HG02763 (cell line): ENCODE data around the gene DRAXIN.
"Not testable (repeated sequence)": the region's sequence is repeated elsewhere in the genome, so short reads cannot be mapped to it uniquely, and the experiment has no call there.

Source experiments
- ATAC-seq: cut with Tn5 transposase; IDR thresholded peaks from one replicate; pipeline ENCODE4 v1.9.1; 2021; ENCODE audit warnings: mild to moderate bottlenecking, moderate library complexity; ENCODE audit not compliant: unreplicated experiment

Gene DRAXIN

GRCh38 chr1:11691302-11691914 is at the start of gene DRAXIN:
DRAXIN (plus strand) TSS chr1:11691710; CDS start chr1:11706259, 14,549 bp downstream.
- no peak for ATAC-seq

- no peak for ATAC-seq
Measured at GRCh38 chr1:11641776-11642305, 49.7 kb upstream of the DRAXIN start.

GRCh38 chr1:11642418-11643017 is 49.0 kb upstream of the DRAXIN start:
- not testable (repeated sequence) for ATAC-seq

DNA sequence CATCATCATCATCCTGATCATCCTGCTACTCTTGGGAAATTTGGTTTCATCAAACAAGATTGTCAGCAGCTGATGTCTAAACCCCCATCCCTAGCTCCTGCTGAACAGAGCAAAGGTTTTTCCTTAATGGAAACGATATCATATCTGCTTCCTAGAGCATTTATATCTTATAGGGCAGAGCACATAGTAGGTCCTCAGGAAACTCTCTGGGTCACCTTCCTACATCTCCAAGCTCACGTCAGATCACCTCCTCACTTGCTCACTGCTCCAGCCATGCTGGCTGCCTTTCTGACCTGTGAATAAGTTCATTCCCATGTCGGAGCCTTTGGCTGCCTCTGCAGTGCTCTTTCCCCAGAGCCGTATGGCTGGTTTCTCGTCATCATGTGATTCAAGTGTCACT is 47.7 kb upstream of the DRAXIN start:
- ATAC-seq, result no peak

DNA sequence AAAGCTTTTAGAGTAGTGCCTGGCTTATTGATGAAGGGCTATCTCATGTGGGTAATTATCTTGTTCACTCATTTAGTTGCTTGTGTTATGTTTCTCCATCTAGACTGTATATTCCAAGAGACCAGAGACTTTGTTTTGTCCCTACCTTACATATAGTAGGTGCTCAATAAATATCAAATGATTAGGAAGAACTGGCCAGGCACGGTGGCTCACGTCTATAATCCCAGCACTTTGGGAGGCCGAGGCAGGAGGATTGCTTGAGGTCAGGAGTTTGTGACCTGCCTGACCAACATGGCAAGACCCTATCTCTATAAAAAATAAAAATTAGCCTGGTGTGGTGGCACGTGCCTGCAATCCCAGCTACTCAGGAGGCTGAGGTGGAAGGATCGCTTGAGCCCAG is 46.2 kb upstream of the DRAXIN start:
- no peak for ATAC-seq

DNA sequence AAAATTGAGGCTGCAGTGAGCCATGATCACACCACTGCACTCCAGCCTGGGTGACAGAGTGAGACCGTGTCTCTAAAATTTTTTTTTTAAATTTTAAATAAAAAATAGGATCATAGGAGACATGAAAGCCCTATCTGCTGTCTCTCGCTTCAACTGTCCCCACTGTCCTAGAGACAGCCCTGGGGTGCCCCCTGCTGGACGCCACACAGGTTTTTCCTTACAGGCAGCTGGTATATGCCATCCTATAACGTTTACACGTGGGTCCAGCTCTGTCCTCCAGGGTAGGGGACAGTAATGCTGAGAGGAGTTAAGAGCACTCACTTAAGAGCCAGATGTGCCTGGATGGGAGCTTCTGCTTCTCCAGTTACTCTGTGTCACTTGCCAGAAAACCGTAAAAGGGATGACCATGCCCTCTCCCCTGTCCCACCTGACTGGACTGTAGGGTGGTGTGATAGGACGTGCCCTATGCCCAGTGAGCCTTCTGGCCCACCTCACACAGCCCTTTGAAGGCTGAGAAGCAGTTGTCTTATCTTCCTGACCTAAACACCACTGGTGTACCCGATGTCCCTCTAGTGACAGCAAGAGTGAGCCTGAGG is 45.7 kb upstream of the DRAXIN start:
- no peak for ATAC-seq

GRCh38 chr1:11646317-11646716 is 45.2 kb upstream of the DRAXIN start:
- ATAC-seq, result no peak

- ATAC-seq, result no peak
Measured at GRCh38 chr1:11647333-11647732, 44.2 kb upstream of the DRAXIN start.

- no peak for ATAC-seq
Measured at GRCh38 chr1:11648039-11648438, 43.5 kb upstream of the DRAXIN start.

DNA sequence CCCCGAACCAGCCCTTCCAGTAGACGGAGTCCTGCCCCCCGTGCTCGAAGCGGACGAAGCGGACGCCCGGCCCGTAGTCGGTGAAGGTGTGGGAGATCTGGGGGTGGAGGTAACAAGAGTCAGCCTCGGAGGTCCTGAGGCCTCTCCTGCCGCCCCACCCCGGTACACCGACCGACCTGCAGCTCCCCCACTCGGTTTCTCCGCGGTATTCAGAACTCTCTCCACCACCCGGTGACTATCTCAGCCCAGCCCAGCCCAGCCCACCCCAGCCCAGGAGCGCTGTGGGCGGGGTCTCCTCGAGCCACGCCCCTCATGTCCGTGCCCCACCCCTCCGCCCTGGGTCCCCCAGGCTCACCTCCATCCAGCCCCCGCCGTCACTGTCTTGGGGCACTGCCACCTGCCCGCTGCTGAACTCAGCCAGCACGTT is 42.8 kb upstream of the DRAXIN start:
- no peak for ATAC-seq

- no peak for ATAC-seq
Measured at GRCh38 chr1:11649237-11649623, 42.3 kb upstream of the DRAXIN start.

GRCh38 chr1:11649624-11650330 is 41.7 kb upstream of the DRAXIN start:
- no peak for ATAC-seq

GRCh38 chr1:11650331-11650991 is 41.0 kb upstream of the DRAXIN start:
- no peak for ATAC-seq

- no peak for ATAC-seq
Measured at GRCh38 chr1:11651017-11651416, 40.5 kb upstream of the DRAXIN start.

GRCh38 chr1:11652203-11652780 is 39.2 kb upstream of the DRAXIN start:
- no peak for ATAC-seq

- ATAC-seq, result no peak
Measured at GRCh38 chr1:11653101-11653860, 38.2 kb upstream of the DRAXIN start.

DNA sequence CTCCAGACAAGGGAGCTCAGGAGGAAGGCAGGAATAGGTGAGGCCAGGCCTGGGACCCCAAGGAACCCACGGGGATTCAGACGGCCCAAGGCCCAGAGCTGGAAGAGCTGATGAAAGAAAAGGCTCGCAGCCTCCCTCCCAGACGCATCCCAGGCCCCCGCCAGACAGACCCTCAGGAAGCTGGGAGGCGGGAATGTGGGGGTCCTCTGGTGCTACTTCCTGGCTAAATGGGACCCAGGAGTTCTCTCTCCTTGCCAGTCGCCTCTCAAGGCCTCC is 37.7 kb upstream of the DRAXIN start:
- ATAC-seq, result no peak

DNA sequence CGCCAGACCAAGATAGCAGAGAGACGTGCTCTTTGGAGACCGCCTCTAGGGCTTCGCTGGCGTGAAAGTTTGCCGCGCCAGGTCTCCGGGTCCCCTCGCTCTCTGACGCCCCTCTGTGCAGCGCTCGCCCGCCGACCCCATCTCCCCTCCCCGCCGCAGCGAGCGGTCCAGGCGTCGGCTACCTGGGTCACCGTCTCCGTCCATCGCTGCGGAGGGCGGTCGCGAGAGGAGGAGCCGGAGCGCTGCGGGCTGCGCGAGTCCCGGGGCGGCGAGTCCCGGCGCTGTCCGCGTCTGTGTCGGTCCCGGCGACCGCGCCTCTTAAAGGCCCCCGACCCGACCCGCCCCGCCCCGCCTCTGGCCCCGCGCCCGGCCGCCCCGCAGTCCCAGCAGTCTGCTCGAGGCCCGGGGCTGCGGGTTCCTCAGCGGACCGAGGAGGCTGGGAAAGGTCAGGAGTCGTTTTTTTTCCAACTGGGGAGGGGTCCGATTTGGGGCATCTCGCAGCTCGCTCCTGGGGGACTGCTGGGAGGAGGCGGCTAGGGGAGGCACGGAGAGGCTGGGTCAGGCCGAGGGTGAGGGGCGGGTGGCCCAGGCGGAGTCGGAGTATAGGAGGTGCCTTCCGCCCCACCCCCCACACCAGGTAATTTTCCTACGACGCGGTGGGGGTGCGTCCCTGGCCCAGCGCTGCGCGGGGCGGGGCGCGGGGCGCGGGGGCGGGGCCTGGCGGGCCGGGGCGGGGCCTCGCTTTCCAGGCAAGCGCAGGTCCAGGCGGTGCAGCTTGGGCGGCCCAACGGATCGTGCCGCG is 37.2 kb upstream of the DRAXIN start, which contains the start of the genes FBXO2 and FBXO44:
Gene FBXO2 (minus strand): TSS at position 293 of the 802 bp plus-strand sequence. CDS start 89 bp downstream, at position 204.
Gene FBXO44 (plus strand): TSS at position 741 of the 802 bp plus-strand sequence. CDS start 959 bp downstream, outside the sequence.
- no peak for ATAC-seq
